NCI-H2107 treated with DMSO at 0.1 percent for 48 hours (cell line): ENCODE measurements around the gene TUBGCP3.
A peak's percentile ranks its signal among the peaks of the same experiment; 100 is the strongest.
"Not testable (repeated sequence)": the region's sequence is repeated elsewhere in the genome, so short reads cannot be mapped to it uniquely, and the experiment has no call there.

ENCODE experiments used
- DNase-seq: peaks from one replicate; lab custom pipeline; 2025; ENCODE audit not compliant: unreplicated experiment; lab: John Stamatoyannopoulos, UW

TUBGCP3 gene

DNA sequence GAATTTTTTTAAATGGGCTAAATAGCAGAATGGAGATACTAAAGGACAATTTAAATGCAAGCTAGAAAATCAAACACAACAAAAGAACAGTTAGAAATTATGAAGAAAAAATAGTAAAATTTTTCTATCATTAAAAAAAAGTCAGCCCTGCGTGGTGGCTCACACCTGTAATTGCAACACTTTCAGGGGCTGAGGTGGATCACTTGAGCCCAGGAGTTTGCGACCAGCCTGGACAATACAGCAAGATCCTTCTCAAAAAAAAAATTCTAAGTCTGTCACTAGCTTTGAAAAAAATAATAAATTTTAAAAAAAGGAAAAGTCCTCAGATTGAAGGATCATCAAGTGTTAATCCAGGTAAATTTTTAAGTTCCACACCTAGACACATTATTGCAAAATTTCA lies 7.7 kb downstream of the TUBGCP3 start:
- DNase-seq, result no peak

DNA sequence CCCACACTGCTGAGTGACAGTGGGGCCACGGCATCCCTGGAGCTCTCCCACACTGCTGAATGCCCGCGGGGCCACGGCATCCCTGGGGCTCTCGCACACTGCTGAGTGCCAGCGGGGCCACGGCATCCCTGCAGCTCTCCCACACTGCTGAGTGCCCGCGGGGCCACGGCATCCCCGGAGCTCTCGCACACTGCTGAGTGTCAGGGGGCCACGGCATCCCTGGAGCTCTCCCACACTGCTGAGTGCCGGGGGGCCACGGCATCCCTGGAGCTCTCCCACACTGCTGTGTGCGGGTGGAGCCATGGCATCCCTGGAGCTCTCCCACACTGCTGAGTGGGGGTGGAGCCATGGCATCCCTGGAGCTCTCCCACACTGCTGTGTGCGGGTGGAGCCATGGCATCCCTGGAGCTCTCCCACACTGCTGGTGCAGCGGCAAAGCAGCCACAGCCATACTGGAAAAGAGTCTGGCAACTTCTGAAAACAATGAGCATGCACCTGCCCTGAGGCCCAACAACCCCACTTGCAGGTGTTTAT lies 8.6 kb downstream of the TUBGCP3 start:
- no peak for DNase-seq

- no peak for DNase-seq
Measured at GRCh38 chr13:112576768-112577167, 11.2 kb downstream of the TUBGCP3 start.

DNA sequence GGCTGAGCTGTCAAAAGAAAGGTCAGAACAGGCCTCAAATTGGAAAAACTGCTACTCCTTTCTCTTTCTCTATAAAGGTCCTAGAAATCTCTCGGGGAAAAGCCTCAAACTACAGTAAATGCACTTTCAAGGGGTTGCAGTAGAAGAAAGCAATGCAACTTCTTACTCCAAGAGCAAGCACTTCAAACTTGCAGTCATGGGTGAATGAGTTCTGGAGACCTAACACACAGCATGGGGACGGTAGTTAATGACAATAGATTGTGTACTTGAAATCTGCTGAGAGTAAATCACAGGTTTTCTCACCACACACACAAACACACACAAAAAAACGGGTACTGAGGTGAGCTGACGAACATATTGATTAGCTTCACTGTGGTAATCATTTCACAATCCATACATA lies 11.8 kb downstream of the TUBGCP3 start:
- peak; percentile 65 for DNase-seq

DNA sequence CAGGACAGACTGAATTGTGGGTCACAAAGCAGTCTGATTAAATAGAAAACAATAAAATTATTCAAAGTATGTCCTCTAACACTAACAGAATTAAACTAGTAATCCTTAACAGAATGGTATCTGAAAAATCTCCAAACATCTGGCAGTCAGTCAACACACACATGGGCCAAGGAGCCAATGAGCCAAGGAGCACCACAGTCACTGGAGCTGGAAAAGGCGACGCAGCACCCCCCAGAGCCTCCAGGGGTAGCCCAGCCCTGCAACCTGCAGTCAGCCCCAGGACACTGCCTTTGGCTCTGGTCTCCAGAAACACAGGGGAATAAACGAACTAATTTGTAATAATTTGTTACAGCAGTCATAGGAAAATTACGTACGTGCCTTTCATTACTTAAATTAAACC lies 12.3 kb downstream of the TUBGCP3 start:
- no peak for DNase-seq

GRCh38 chr13:112574834-112575613 lies 12.9 kb downstream of the TUBGCP3 start:
- DNase-seq, result no peak

DNA sequence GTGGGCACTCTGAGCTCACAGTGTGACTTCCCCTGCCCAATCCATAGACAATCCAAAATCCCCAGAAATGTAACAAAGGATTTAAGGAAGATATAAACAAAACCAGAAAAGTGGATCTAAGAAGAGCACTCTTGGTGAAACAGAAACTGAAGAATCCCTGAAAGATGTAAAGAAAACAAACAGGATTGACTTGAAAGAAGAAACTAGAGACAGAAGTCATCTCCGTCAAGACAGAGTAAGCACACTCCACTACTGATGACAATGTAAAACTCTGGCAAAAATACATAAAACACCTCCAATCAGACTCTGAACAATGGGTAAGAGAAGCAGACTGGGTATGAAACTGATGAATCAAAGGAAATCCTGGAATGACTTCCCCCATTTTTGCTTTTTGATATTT lies 13.5 kb downstream of the TUBGCP3 start:
- no peak for DNase-seq

GRCh38 chr13:112573710-112574109 lies 14.2 kb downstream of the TUBGCP3 start:
- no peak for DNase-seq

GRCh38 chr13:112572366-112572765 lies 15.6 kb downstream of the TUBGCP3 start:
- no peak for DNase-seq

DNA sequence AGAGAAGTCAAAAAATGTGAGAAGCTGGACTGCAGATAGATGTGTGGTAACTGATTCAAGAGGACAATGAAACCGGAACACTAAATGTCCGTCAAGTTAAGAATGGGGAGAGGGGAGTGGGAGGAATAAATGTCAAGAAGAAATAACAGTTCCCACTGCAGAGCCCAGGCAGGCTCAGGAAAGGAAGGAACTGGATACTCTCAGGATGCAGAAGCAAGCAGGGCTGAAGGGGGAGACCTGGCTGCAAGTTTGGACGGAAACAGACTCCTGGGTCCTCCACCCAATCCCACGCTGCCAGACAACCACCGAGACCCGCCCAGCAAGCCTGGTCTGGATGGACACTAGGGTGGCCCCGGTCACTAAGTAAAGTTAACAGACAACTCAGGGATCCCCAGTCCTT lies 18.1 kb downstream of the TUBGCP3 start:
- DNase-seq, result no peak

DNA sequence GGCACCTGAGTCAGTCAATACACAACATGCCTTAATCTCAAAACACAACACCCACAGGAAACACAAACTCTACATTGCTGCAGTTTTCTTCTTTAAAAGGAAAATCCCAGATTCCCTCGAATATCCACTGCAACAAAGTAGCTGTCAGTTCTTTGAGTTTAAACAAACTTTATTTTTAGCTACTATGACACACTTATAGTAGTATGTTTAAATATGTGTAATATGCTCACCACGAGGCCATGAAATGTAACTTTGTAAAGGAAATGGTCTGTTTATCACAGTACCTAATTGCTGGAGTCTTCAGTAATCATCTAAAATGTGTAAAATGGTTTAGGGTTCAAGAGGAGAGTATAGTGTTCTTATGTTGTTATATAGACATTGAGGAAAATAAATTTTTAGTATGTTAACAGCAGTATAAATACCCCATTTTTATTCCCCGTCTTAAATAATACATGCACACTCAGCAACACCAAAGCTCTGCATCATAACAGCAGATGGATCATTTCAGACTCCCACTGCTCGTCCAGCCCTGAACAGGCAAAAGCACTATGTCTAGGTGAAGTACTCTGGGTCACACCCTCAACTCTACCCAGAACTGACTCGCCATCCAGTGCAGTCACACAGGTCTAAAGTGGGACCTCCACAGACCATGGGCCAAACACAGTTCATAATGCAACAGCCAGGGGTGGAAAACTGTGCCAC lies 20.6 kb downstream of the TUBGCP3 start:
- no peak for DNase-seq

- no peak for DNase-seq
Measured at GRCh38 chr13:112562786-112563383, 25.1 kb downstream of the TUBGCP3 start.

DNA sequence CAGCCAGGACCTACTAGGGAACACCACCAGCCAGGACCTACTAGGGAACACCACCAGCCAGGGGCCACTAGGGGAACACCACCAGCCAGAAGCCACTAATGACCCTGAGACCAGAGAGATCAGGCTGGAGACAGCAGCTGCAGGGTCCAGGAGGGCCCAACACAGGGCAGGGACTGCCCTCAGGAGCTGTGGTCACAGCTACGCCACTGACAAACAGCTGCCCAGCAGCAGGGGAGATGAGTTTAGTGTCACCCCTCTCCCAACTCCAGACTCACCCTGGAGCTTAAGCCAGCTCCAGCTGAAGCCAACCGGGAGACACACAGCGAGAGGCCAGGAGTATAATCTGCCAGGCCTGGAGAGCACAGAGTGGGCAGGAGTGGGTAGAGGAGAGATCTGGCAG lies 25.7 kb downstream of the TUBGCP3 start:
- no peak for DNase-seq

DNA sequence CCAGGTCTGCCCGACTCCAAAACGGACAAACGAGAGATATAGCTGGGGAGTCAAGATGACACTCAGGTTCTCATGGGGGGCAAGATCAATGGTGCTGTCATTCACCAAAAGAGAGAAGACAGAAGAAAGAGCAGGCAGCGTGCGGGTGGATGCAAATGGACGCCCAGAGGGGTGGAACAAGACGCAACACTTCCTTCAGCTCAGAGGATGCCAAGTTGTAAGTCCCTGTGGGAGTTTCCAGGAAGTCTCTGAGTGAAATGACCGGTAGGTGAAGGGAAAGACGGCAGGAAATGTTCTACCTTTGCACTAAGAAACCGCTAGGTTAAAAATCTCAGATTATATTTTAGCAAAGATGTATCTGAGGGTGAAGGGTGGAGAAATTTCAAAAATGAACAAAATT lies 26.5 kb downstream of the TUBGCP3 start:
- no peak for DNase-seq

DNA sequence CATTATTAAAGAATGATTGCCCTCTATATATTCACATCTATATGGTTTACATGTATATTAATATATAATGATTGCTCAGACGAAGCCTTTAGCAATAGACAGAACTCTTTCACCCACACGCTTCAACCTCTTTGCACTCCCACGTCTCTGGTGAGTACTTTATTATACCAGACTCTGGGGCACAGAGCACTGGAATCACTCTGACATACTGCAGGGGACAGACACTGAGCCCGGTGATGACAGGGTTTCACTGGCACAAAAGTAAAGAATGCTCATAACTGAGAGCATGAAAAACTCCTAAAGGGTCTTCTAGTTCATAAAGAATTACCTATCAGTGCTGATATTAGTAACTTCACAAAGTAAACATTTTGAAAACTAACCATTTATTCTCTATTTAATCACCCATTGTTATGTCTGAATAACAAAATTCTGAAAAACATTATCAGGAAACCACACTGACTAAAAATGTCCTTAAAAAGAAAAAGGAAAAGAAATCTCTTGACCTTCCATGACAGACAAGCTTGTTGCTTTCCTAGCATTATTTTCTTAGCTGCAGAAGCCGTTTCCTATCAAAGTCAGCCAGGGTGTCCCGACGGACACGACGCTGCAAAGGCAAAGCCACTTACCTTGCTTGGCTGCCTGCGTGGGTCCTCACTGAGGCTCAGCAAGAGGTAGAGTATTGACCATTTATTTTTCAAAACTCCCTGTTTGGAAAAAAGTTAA lies 29.1 kb downstream of the TUBGCP3 start:
- DNase-seq, result no peak

DNA sequence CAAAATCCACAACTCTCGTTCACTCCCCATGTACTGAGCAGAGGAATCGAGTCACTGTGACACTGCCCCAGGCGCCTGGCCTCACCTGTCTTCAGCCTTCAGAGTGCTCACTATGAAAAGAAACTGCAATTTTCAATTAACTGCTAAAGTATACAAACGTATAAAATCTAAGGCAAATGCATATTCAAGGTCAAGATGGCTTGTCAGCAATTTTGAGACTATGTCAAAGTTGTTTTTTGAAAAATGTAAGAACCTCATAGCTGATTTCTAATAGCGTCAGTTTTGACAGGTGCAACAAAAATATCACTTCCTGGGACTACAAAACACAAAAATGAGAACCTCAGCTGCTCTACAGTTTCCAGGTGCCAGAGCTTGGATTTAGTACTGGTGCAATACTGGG lies 31.4 kb downstream of the TUBGCP3 start:
- no peak for DNase-seq

DNA sequence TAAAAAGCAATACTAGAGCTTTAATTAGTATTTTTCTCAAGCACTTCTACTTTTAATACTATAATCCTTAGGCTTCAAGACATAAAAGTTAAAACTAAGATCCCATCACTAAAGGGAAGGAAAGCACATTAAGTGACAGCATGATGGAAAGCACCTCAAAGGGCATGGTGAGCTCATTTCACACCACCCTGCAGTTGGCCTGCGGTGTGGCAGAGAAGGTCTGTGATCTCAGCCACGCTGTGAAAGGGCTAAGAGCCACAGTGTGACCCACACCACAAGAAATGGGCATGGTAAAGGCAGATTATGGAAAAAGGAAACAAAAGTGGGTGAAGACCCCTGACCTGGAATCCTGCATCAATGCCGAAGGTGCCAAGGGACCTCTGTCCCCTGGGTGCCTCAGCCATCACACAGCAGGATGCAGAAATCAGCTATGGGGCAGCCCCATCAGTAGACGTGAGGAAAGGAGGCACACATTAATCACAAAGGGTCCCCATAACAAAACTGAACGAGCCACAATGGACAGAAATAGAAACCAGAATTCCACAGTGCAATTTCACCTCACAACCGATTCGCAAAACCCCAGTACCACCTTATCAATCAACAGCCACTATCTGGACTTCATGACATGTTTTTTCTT lies 33.6 kb downstream of the TUBGCP3 start:
- DNase-seq, result no peak

GRCh38 chr13:112548975-112549374 lies 39.0 kb downstream of the TUBGCP3 start:
- DNase-seq, result not testable (repeated sequence)

DNA sequence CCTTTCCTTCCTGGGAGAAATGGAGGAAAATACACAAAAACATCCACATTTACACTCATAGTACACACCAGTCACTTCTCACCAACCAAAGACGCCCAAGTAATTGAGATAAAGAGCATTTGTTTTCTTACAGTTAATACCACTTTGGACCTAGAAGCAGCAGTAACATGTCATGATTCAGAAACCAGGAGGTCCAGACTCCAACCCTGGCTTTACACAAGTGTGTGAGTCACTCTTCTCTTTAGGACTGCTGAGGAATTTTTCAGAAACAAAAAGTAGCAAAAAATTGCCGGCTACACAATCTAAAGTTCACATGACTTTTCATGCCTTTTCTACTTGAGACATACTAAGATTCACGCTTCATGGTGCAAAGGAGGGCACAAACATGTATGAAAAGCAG lies 42.1 kb downstream of the TUBGCP3 start:
- no peak for DNase-seq

GRCh38 chr13:112532837-112533745 lies 54.9 kb downstream of the TUBGCP3 start:
- DNase-seq, result no peak
